GM19395 (cell line): ENCODE measurements around the gene MICAL3.
"Not testable (repeated sequence)": the region's sequence is repeated elsewhere in the genome, so short reads cannot be mapped to it uniquely, and the experiment has no call there.

Source experiments
- ATAC-seq: cut with Tn5 transposase; IDR thresholded peaks from one replicate; pipeline ENCODE4 v1.9.1; 2021; ENCODE audit warnings: mild to moderate bottlenecking, moderate library complexity; ENCODE audit not compliant: unreplicated experiment

Gene MICAL3

GRCh38 chr22:17897426-17897825 lies 126.9 kb downstream of the MICAL3 start:
- no peak for ATAC-seq

GRCh38 chr22:17896586-17896985 lies 127.8 kb downstream of the MICAL3 start:
- no peak for ATAC-seq

- no peak for ATAC-seq
Observed at GRCh38 chr22:17893900-17894535, 130.3 kb downstream of the MICAL3 start.

- no peak for ATAC-seq
Observed at GRCh38 chr22:17892376-17892775, 132.0 kb downstream of the MICAL3 start.

GRCh38 chr22:17891481-17892167 lies 132.7 kb downstream of the MICAL3 start:
- no peak for ATAC-seq

- no peak for ATAC-seq
Observed at GRCh38 chr22:17890892-17891291, 133.5 kb downstream of the MICAL3 start.

- no peak for ATAC-seq
Observed at GRCh38 chr22:17890245-17890671, 134.1 kb downstream of the MICAL3 start.

- ATAC-seq, result no peak
Observed at GRCh38 chr22:17888855-17889254, 135.5 kb downstream of the MICAL3 start.

GRCh38 chr22:17888439-17888838 lies 135.9 kb downstream of the MICAL3 start:
- no peak for ATAC-seq

- no peak for ATAC-seq
Observed at GRCh38 chr22:17884893-17885292, 139.5 kb downstream of the MICAL3 start.

- ATAC-seq, result no peak
Observed at GRCh38 chr22:17884084-17884483, 140.3 kb downstream of the MICAL3 start.

- ATAC-seq, result no peak
Observed at GRCh38 chr22:17883356-17883755, 141.0 kb downstream of the MICAL3 start.

GRCh38 chr22:17882727-17883126 lies 141.6 kb downstream of the MICAL3 start:
- no peak for ATAC-seq

- ATAC-seq, result no peak
Observed at GRCh38 chr22:17882162-17882561, 142.2 kb downstream of the MICAL3 start.

GRCh38 chr22:17881366-17881765 lies 143.0 kb downstream of the MICAL3 start:
- no peak for ATAC-seq

GRCh38 chr22:17880468-17880867 lies 143.9 kb downstream of the MICAL3 start:
- ATAC-seq, result no peak

GRCh38 chr22:17880020-17880419 lies 144.3 kb downstream of the MICAL3 start:
- ATAC-seq, result no peak

GRCh38 chr22:17878941-17879340 lies 145.4 kb downstream of the MICAL3 start:
- ATAC-seq, result no peak

GRCh38 chr22:17878186-17878694 lies 146.1 kb downstream of the MICAL3 start:
- ATAC-seq, result no peak

GRCh38 chr22:17876878-17877855 lies 147.2 kb downstream of the MICAL3 start:
- not testable (repeated sequence) for ATAC-seq

- no peak for ATAC-seq
Observed at GRCh38 chr22:17876306-17876831, 148.0 kb downstream of the MICAL3 start.
